ENCODE measurements around the gene SPATA6.

GRCh38 chr1:48442864-48443619 lies 29.0 kb downstream of the SPATA6 start:
- TF ChIP-seq CTCF (IDR thresholded peaks at IDR 0.05), result no peak
- no peak for TF ChIP-seq EZH2 (IDR thresholded peaks at IDR 0.05; ENCODE audit: borderline replicate concordance, insufficient read depth, low read depth, low read length, poor library complexity, severe bottlenecking)
